Measurements from ENCODE around the gene KIF1A. TPM values are rescaled to one million over a fixed set of nuclear protein-coding genes. Genes with fewer than 3 reads are reported as not detected.
"Not testable (repeated sequence)": the region's sequence is repeated elsewhere in the genome, so short reads cannot be mapped to it uniquely, and the experiment has no call there.

The KIF1A gene
- polyA plus RNA-seq, 4 donors, result 7.4 to 11.6 (median 10.6) TPM

DNA sequence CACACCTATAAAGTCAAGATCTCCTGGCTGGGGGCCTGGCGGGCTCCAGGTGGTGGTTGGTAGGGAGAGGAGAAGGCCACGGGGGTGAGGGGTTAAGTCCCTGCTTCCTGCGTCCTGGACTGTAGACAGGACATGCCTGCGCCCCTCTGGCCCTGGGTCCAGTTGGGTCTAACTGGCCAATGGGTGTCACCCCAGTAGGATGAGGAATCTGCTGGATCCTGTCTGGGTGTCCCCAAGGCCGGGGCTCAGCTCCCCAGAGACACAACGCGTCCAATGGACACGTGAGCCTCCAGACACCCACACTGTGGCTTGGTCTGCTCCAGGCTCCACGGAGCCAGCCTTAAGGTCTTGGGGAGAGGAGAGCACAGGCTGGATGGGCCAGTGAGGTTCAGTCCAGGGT lies 108.7 kb downstream of the KIF1A start:
- no peak for DNase-seq (ENCODE audit: low read depth in 4 of 4, low spot score in 3 of 4)

- no peak for DNase-seq (ENCODE audit: low read depth in 4 of 4, low spot score in 3 of 4)
These were observed 111.6 kb downstream of the KIF1A start for GRCh38 chr2:240708457-240708856.

GRCh38 chr2:240707821-240708220 lies 112.2 kb downstream of the KIF1A start:
- no peak for DNase-seq (ENCODE audit: low read depth in 4 of 4, low spot score in 3 of 4)

DNA sequence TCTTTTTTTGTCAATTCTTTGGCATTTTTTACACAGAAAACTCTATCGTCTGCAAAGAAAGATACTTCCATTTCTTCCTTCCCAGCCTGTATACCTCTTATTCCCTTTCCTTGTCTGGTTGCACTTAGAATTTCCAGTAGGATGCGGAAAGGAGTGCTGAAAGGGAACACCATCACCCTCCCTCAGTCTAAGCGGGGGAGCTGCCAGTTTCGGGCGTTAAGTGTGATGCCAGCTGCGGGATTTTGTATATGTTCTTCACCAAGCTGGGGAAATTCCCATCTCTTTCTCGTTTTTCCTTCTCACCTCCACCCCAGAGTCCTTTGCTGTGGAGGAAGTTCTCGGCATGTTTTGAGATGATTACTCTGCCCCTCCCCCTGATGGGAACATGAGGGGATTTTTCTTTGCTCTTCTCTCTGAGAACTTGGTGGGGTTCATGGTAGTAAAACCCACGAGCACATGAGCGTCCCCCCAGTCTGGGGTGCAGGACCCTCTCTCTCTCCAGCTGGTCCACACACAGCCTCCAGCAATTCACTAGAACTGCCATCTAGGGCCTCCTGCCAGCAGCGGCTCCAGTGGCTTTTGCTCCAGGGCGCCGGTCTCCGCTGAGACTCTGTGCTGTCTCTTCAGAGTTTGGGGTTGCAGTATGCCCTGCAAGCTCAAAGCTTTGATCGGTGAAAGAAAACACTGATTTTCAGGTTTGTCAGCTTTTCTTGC lies 112.8 kb downstream of the KIF1A start:
- no peak for DNase-seq (ENCODE audit: low read depth in 4 of 4, low spot score in 3 of 4)

- DNase-seq (ENCODE audit: low read depth in 4 of 4, low spot score in 3 of 4), result no peak
These were observed 114.7 kb downstream of the KIF1A start for GRCh38 chr2:240705204-240705791.

GRCh38 chr2:240704651-240705050 lies 115.4 kb downstream of the KIF1A start:
- no peak for DNase-seq (ENCODE audit: low read depth in 4 of 4, low spot score in 3 of 4)

DNA sequence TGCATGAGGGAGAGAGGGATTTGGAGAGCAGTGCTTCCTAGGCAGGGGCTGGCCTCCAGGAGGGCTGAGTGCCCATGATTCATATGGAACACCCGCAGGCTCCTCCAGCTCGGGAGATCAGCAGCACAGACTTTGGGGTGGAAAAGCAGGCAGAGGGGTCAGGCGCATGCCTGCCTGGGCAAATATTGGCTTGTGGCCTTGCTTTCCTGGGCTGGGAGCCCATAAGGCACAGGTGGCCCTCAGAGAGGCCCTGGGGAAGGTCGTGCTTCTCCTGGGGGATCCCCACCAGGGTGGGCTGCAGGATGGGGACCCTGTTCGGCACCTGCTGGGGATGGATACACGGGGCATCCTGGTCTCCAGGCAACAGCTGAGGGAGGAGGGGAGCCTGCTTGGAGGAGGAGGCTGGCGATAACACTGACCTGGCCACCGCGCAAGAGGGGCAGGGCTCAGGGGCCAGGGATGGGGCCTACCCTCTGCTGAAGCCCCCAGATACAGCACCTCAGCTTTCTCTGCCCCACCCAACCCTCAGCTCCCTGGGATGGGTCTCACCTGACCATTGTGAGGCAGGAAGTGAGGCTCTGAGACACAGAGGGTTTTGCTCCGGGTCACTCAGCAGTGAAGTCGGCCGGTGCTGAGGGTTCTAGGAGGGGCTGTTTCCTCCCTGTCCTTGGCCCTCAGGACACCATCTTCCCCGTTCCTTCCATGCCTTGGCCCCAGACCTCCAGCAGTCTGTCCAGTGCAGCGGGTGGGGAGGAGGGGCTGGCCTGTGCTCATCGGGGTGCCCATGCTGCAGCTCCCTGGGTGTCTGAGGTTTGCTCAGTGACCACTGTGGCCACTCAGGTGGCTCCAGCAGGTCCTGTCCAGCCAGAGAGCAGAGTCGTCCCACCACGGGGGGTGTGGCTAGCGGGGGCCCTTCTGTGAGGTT lies 116.3 kb downstream of the KIF1A start:
- no peak for DNase-seq (ENCODE audit: low read depth in 4 of 4, low spot score in 3 of 4)

DNA sequence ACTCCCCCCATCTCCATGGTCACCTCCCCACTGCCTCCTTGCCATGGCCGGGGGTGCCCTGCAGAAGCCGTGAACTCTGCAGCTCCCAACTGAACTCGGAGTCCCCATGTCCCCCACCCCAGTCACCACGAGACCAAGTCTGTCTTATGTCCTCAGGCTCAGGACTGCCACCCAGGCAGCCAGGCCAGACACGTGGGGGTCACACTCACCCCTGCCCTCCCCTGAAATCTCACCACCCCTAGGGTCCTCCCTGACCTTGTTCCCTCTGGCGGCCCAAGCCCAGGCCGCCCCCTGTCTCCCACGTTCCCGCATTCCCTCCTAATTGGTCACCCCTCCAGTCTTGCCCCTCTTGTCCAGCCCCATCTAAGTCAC lies 117.4 kb downstream of the KIF1A start:
- no peak for DNase-seq (ENCODE audit: low read depth in 4 of 4, low spot score in 3 of 4)

GRCh38 chr2:240701736-240702639 lies 118.0 kb downstream of the KIF1A start:
- DNase-seq (ENCODE audit: low read depth in 4 of 4, low spot score in 3 of 4), result no peak

DNA sequence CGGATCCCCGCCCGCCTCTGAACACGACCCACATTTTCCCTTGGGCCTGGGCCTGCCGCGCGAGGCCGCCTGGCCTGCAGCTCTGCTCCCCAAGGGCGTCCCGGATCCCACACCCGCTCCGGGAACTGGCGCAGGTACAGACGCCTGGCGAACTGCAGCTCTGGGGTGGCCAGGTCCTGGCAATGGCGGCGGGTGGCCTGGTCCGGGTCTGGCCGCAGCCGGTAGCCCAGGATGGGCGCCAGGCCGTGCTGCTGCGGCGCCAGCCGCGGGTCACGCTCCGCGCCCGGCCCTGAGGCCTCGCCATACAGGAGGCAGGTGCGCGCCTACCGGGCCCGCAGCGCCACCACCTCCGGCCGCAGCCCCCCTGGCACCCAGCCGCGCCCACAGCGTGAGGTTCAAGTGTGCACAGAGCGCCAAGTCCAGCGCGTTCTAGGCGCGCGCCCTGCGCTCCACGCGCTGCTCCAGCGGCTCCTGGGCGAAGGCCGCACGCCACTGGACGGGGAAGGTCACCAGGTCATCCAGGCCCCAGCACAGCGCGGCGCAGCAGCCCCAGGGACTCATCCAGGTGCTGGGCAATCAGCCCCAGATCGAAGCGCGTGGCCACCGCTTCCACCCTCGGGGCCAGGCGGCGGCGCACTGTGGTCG lies 118.8 kb downstream of the KIF1A start:
- no peak for DNase-seq (ENCODE audit: low read depth in 4 of 4, low spot score in 3 of 4)

DNA sequence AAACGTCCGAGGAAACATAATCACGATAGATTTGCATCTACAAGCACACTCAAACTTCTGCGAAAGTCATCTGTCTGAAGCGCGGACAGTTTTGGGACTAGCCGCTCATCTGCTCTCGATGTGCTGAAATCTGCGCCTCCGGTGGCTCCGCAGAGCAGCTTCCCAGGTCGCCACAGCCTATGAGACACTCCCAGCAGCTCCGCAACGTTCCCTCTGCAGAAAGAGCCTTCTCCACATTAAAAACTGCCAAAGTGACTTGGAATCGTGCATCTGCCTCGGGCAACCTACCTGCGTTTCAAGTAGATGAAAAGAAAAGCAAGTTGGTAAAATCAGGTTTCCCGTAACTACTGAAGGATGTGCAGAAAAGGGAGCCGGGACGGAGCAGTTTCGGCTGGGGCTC lies 119.4 kb downstream of the KIF1A start:
- DNase-seq (ENCODE audit: low read depth in 4 of 4, low spot score in 3 of 4), result not testable (repeated sequence)

DNA sequence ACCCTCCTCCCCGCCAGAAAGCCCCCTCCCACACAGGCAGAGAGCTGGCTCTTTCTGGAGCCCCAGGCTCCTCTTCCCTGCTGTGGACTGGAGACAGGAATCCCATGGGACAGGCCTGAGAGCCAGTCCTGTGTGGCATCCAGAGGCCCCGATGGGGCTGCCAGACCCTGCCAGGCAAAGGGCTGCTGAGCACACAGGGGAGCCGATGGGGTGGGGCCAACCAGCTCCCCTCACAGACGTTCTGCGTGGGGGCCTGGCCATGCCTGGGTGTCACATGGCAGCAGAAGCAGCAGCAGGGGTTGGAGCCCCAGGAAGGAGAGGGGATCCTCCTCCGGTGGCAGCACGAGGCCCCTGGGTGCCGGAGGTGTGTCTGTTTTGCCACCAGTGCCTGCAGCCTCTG lies 120.2 kb downstream of the KIF1A start:
- DNase-seq (ENCODE audit: low read depth in 4 of 4, low spot score in 3 of 4), result not testable (repeated sequence)

- DNase-seq (ENCODE audit: low read depth in 4 of 4, low spot score in 3 of 4), result not testable (repeated sequence)
These were observed 121.0 kb downstream of the KIF1A start for GRCh38 chr2:240698852-240699561.

DNA sequence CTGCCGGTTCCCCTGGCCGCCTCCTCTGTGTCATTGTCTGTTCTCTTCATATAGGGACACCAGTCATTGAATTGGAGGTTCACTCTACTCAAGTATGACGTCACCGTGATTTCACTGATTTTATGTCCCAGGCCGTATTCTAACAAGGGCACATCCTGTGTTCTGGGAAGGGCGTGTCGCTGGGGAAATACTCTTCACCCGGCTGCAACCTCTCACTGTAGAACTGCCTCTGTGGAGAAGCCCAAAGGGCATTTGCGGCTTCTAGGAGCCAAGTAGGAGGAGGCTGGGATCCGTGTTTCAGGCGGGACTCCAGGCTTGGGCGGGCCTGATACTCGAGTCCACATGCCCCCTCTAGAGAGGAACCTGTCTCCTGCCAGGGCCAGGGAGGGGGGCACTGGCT lies 123.5 kb downstream of the KIF1A start:
- not testable (repeated sequence) for DNase-seq (ENCODE audit: low read depth in 4 of 4, low spot score in 3 of 4)

- not testable (repeated sequence) for DNase-seq (ENCODE audit: low read depth in 4 of 4, low spot score in 3 of 4)
These were observed 124.4 kb downstream of the KIF1A start for GRCh38 chr2:240695593-240695992.

- DNase-seq (ENCODE audit: low read depth in 4 of 4, low spot score in 3 of 4), result not testable (repeated sequence)
These were observed 125.7 kb downstream of the KIF1A start for GRCh38 chr2:240694304-240694703.

DNA sequence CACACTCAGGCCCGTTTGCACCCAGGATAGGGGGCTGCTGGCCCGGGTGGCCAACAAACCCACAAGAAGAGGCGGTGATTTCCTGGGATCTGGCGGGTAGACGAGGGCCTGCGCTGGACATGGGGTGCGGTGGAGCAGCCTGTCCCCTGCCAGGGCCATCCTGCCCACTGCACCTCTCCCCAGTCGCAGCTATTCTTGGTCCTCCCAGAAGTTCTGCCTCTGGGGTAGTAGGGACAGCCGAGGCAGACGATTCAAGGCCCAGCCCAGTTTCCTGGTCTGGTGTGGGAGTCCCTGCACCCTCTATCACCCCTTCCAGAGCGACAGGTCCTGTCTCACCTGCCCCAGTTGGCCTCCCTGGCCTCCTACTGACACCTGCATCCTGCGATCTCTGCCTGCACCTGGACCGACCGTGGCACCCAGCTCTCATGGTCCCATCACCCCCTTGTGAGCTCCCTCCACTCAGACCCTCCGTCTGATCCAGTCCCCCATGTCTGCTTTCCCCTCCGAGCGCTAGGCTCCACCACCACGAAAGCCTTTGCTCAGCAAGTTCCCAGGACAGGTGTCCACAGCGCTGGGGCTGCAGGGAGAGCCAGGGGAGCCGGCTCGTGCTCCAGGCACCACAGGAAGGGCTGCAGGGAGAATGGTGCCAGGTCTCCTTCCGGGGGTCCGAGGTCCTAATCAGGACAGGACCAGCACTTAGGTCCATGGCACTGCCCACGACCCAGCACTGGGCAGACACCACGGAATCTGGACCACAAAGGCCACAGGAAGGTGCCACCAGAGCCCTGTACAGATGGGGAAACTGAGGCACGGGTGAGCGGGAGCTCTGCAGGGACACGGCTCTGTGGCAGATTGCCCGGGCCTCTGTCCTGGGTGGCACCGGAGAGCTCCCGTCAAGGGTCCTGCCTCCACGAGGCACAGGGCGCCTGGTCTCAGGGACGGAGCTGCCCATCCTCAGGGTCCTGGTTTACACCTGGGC lies 127.1 kb downstream of the KIF1A start:
- DNase-seq (ENCODE audit: low read depth in 4 of 4, low spot score in 3 of 4), result not testable (repeated sequence)
